Stimulated activated CD8-positive, alpha-beta memory T cell treated with anti-CD3 and anti-CD28 coated beads, Interleukin-12 subunit alpha, Interleukin-12 subunit beta, amount 100 ng/mL, for 24 hours (primary cell): Measurements from ENCODE around the gene WEE1.
"Not testable (repeated sequence)": the region's sequence is repeated elsewhere in the genome, so short reads cannot be mapped to it uniquely, and the experiment has no call there.

Source experiments
- DNase-seq: peaks from one replicate; pipeline ENCODE4 v3.0.0-alpha.2; 2020; ENCODE audit errors: extremely low read depth

The WEE1 gene

DNA sequence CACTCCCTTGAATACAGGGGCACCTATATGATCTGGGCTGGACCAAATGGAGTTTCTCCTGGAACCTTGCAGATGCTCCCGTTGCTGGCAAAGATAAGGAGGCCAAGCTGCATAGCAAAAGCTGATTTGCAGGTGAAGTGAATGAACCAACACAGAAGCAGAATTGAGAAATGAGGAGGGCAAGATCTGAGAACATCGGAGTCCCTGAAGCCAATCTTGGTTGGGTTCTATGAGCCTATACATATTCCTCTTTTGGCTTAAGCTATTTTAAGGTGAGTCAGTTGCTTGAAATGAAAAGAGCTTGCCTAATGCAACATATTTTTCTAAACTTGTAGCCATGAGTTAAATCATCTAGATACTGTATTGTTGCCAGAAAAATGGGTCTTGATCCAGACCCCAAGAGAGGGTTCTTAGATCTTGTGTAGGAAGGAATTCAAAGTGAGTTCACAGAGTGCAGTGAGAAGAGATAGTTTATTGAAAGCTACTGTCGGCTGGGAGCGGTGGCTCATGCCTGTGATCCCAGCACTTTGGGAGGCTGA lies 23.5 kb downstream of the WEE1 start:
- no peak for DNase-seq

DNA sequence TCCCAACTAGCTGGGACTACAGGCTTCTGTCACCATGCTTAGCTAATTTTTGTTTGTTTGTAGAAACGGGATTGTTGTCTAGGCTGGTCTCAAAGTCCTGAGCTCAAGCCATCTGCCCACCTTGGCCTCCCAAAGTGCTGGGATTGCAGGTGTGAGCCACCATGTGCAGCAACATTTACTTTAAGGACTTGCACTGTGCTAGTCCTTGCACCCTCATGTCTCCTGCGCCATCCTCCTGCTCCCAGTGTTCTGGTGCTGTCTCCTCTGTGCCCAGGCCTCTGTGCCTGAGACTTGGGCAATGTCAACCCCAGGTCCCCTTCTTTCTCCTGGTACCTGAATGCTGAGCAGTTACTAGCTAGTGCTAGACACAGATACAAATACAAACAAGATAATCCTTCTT lies 26.7 kb downstream of the WEE1 start:
- DNase-seq: no peak

DNA sequence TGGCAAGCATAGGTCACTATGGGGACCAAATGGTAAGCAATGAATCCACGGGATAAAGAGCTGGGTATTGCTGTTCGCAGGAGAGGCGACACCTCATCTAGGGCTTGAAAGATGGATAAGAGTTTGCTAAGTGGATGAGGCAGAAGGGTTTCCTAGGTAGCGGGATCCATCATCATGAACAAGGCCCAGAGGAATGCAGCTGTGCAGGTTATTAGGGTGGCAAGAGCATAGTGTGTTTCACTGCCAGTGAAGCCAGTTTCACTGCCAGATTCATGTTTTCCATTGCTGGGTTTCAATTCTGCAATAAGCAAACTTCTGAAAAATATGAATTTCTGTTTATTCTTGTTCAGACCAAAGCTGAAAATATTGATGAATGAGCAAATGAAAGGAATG lies 27.2 kb downstream of the WEE1 start:
- no peak for DNase-seq

DNA sequence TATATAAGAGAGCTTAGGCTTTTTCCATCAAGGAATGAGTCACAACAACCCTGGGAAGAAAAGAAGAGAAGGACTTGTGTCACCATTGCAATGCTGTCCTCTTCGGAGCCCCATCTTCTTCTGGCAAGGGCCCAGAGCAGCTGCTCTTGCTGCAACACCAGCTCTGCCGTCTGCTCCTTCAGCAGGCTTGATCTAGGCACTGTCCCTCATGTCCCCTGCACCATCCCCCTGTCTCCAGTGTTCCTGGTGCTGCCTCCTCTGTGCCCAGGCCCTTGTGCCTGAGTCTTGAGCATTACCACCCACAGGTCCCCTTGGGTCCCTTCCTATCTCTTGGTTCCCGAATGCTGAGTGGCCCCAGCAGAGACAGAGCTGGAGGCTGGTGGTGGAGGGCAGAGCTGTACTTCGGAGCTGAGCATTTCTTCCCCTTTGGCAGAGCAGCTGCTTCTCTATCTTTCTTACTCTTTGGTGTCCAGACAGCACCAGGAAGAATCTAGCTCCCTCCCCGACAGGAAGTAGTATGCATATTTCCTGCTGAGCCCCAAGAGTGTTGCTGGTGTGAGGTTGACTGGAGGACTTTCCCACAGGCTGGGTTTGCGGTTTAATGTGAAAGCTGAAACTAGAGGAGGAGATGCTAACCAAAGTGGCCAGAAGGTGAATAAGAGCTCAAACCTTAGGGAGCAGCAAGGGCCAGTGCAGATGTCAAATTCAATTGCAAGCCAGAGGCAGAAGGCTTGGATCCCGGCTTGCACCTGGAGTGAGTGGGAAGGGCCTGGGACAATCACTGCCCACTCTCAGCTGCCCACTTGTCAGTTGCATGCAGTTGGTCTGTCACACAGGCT lies 27.8 kb downstream of the WEE1 start:
- DNase-seq: peak; percentile 43

DNA sequence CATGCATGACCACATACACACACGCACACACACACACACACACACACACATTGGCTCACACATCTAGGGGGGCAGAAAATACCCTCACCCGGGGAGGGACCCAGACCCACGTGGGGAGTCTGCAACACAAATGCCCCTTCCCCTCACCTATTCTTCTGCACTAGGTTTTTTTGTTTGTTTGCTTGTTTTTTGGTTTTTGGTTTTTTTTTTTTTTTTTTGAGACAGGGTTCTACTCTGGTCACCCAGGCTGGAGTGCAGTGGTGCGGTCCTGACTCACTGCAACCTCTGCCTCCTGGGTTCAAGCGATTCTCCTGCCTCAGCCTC lies 28.4 kb downstream of the WEE1 start:
- DNase-seq: no peak

DNA sequence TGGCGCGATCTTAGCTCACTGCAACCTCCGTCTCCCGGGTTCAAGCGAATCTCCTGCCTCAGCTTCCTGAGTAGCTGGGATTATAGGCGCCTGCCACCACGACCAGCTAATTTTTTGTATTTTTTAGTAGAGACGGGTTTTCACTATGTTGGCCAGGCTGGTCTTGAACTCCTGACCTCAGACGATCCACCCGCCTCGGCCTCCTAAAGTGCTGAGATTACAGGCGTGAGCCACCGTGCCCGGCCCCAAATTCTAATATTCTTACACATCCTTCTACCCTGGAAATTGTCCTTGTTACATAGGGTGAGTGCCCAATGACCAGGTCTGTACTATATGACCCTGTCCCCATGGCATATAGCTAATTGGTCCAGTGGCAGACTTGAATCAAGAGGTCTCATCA lies 29.7 kb downstream of the WEE1 start:
- not testable (repeated sequence) for DNase-seq

DNA sequence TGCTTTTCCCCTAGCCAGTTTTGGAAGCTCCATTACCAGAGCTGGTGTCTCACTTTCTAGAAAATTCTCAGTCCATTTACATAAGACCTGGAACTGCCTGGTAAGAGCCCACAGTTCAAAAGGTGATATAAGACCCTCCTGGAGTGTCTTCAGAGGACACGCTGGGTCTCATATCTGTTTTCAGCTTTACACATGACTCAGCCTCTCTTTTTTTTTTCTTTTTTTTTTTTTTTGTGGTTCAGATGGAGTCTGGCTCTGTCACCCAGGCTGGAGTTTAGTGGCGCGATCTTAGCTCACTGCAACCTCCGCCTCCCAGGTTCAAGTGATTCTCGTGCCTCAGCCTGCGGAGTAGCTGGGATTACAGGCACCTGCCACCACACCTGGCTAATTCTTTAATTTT lies 30.7 kb downstream of the WEE1 start:
- no peak for DNase-seq

DNA sequence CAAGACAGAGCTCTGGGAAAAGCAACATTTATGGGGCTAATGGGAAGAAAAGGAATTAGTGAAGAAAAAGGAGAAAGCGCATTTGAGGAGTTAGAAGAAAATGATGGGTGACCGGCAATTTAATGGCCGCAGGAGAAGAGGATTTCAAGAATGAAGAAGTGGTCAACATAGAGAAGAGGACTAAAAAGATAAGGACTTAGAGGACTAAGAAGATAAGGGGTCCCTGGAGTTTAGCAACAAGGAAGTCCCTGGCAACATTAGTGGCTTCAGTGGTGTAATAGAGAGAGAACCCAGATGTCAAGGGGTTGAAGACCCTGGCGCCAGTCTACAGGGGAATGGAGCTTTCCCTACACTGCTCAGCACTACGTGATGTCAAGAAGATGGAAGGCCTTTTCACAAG lies 32.3 kb downstream of the WEE1 start:
- no peak for DNase-seq

DNA sequence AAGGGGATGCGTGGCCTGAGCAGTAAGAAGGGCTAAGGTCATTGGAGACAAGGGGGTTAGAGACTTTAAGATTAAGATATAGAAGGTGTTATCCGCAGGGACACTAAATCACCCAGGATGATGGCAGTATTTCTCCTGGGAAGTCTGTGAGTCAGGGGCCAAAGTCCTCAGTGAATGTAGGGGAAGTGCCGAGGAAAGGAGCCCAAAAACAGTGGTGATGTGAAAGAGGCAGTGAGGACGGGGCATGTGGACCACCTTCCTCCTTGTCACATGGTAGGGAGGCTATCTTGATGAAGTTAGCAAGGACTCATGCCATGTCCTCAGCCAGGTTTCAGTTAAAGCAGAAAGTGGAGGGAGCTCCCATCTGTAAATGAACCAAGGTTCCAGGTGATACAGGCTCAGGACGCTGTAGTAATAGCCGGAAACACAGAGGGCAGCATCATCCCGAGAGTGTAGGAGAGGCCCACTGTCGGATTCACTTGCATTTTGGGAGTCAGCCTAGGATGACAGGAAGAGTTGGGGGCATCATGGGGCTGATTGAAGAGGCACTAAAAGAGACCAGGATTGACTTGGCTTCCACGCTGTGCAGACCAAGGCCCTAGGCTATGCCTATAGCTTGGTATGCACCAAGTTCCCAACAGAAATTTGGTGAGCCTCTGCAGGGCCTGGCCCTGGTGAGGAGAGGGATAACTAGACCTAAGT lies 33.5 kb downstream of the WEE1 start:
- DNase-seq: no peak

DNA sequence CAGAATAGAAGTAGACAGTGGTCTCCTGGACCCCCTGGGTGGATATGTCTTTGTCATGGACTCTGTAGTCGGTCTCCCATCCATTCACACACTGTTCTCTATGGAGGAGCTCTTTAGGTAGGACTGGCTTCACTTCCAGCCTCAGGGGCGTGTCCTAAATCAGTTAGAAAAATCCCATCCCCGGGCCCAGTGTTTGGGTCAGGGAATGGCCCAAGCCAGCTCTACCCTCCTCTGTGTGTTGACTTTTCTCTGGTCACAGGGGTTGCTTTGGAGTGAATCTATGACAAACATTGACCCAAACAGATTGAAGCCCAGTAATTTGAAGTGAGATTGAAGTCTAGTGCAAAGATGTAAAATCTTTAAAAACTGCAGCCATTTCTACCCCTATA lies 34.0 kb downstream of the WEE1 start:
- DNase-seq: no peak

DNA sequence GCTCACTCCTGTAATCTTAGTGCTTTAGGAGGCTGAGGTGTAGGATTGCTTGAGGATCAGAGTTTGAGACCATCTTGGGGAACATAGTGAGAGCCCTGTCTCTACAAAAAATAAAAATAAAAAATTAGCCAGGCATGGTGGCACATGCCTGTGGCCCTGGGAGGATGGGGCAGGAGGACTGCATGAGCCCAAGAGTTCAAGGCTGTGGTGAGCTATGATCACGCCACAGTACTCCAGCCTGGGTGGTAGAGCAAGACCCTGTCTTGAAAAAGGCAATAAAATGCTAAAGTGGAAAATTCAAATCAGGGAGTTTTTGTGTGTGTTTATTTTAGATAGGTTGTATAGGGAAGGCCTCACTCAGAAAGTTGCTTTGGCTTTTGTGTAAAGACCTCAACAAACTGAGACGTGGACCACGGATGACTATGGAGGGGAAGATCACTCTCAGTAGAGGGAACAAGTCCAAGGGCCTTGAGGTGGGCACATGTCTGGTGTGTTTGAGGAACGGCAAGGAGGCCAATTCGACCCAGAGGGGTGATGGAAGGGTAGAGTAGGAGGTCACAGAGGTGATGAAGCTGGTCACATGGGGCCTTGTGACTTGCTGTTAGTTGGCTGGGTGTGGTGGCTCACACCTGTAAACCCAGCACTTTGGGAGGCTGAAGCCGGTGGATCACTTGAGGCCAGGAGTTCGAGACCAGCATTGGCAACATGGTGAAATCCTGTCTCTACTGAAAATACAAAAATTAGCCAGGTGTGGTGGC lies 35.7 kb downstream of the WEE1 start:
- DNase-seq: no peak

DNA sequence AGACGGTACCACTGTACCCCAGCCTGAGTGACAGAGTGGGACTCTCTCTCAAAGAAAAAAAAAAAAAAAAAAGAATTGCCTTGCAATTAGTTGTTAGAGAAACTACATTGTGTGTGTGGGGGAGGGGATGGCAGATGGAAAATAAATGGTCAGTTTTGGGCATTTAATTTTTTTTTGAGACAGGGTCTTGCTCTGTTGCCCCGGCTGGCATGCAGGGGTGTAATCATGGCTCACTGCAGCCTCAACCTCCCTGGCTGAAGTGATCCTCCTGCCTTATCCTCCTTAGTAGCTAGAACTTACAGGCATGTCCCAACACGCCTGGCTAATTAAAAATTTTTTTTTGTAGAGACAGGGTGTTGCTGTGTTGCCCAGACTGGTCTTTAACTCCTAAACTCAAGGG lies 36.4 kb downstream of the WEE1 start:
- no peak for DNase-seq

DNA sequence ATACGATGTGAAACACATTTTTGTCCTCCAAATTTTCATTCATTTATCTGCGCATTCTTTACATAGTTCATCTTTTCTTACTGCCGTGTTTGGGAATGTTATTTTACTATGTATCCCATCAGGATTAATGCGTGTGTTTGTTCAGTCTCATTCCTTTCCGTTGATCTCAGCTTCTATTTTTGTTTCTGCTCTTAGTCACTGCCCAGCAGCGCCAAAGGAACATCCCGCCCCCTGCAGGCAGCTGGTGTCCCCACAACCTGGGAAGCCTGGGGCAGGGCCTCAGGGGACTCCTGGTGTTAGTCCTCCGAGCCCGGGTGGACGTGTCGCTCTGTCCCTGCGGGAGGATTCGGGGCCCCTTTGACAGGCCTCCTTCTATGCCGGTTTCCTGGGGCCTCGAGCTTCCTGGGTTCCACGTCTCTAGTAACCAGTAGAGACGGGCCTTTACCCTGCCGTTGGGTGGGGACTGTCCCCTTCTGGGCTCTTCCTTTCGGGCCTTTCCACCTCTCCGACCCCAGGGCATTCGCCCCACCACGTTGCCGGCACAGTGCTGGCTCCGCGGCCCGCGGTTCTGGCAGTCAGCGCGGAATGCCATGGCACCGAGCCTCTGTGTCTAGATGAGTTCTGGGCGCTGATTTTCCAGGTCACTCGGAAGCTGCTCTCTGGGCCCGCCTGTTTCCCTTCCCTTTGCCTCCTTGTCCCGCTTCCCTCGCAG lies 39.8 kb downstream of the WEE1 start:
- peak; percentile 63 for DNase-seq

DNA sequence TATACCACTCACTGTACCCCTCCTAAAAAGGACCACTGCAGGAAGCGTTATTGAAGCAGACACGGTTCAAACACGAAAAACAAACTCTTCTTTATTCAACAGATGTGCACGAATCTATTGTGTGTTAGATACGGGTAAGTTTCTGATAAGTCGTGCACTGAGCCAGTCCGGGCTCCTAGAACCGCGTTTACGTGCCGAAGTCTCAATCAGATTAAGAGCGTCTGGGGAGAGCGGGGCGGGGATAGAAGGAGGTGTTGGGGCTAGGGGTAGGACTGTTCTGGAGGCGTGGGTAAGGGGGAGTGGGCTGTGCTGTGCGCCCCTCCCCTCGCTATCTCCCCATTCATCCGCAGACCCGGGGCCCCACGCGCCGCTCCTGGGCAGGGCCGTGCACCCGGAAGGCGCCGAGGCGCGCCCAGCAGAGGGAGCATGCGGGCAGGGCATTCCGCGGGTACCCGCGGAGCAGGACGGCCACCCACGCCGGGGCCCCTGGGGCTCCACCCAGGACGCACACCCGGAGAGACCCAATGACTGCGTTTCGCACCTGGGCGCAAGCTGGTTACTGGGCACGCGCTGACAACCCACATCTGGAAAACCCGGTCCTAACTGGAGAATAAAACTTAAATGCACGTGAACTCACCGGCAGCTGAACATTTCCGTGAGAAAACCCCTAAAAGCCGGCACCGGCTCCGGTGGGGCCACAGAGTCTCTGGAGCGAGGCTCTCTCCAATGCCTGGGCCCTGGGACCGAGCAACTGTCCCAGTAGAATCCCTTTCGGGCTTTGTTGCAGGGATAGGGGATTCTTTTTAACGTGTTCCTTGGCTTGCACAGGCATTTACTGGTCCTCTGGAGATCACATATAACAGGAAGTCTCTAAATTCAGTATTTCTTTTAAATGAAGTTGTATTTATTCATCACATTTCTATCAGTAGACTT lies 40.6 kb downstream of the WEE1 start:
- peak; percentile 78 for DNase-seq

DNA sequence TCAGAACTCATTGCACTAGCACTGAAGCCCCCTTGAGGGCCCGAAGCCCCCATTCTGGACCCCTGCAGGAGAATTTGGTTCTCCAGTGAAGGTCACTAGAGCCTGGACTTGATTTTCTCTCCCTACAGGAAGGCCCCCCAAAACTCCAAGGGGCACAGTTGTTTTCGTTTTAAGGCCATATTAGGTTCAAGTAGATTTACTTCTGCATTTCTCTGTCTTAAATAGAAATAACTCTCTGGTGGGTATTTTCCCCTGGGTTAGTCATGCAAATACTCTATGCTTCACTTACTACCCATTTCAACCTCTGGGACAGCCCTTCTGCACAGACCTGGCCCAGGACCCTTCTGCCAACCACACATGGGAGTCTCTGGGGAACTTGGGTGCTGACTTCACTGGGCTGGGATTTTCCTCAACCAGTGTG lies 41.6 kb downstream of the WEE1 start:
- DNase-seq: no peak

DNA sequence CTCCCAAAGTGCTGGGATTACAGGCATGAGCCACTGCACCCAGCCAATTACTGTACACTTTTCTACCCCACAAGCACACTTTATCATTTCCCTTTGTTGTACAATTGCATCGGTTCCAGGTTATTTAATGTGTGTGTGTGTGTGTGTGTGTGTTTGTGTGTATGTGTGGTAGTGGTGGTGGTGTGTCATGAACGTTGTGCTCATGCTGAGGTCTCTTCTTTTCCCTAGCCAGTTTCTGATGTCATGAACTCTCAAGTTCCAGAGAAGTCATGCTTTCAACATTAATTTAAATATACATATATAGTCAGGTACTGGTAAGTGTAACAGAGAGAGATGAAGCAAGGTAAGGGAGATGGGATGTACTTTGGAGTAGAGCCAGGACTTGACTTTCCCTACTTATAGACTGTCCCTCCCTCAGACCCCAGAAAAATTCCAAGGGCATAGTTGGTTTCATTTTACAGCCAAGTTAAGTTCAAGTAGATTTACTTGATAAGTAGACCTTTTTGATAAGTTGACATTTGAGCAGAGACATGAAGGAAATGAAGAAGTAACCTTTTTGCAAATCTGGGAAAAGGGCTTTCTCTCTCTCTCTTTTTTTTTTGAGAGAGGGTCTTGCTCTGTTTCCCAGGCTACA lies 42.7 kb downstream of the WEE1 start:
- no peak for DNase-seq

DNA sequence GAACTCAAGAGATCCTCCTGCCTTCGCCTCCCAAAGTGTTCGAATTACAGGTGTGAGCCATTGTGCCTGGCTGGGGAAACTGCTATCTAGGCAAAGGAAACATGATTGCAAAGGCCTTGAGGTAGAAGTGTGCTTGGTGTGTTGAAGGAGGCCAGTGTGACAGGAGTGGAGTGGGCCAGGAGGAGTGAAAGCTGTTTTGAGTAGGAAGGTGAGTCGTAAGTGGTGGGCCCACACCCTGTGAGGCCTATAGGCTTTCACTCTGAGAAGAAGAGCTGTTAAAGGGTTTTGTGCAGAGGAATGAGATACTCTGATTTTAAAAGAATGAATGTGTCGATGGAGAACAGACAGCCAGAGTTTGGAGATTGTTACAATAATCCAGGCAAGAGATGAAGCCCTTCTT lies 43.4 kb downstream of the WEE1 start:
- no peak for DNase-seq

DNA sequence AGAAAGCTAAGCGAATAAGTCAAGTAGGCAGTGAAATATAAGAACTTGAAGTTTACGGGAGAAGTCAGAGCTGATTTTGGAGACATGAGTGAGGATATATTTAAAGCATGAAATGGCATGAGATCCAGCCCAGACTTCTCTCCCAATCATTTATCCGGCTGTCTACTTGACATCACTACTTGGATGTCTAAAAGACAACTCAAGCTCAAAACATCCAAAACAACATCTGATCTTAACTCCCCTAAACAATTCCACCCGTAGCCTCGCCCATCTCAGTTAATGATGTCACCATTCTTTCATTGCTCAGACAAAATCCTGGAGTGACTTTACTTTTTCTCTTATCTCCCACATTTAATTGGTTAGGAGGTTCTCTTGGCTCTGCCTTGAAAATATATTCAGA lies 44.5 kb downstream of the WEE1 start:
- no peak for DNase-seq

DNA sequence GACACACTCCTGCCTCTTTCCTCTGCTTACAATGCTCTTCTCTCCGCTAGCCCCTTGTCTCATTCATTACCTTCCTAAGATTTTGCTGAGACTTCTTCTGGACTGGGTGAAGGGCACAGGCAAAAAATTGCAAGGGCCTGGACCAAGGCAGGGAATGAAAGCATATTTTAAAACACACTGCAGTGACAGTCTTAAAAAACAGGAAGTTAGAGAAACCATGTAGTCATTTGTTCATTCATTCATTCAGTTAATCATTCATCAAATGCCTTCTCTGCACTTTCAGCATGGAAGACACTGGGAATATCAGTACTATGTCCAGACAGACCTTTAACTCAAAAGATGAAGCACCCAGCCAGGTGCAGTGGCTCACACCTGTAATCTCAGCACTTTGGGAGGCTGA lies 45.5 kb downstream of the WEE1 start:
- no peak for DNase-seq

DNA sequence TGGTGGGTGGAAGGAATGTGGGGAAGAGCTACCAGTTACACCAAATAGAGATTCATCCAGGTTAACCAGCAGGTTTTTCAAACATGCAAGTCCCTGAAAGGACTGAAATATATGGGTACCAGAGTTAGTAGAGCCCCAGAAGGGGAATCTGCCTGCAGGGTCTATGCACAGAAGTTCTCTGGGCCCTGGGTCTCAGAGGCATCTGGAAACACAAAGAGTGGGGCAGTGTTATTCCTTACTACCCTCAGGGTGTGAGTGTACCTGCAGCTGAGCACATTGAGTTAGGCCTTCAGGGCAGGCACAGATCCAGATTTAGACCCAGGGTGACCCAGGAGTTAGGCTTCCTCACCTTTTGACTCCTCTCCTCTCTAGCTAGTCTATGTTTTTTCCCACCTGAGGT lies 46.5 kb downstream of the WEE1 start:
- no peak for DNase-seq
